Thyroid gland (tissue), 4 donors: Measurements from ENCODE around the gene MED16. TPM values are rescaled to one million over a fixed set of nuclear protein-coding genes. Genes with fewer than 3 reads are reported as not detected.
A peak's percentile ranks its signal among the peaks of the same experiment; 100 is the strongest.

Experiments used
- DNase-seq, 2 donors: peaks; one replicate each; pipeline ENCODE4 v3.0.0-alpha.2; 2019
- H3K27ac ChIP-seq, 3 donors: fragments of 200-600 bp; sonication (generic); 1 replicate in 2 of 3; 2 replicates in 1 of 3; pipeline ENCODE4 v1.5.1; 2016 to 2019; ENCODE audit warnings: mild to moderate bottlenecking in 1 of 3, moderate library complexity in 1 of 3
- H3K27me3 ChIP-seq: fragments of 200-600 bp; sonication (generic); one replicate; pipeline ENCODE4 v1.5.1; 2019
- H3K36me3 ChIP-seq, 2 donors: fragments of 200-600 bp; sonication (generic); one replicate each; pipeline ENCODE4 v1.5.1; 2016 to 2019
- H3K4me1 ChIP-seq, 2 donors: fragments of 200-600 bp; sonication (generic); one replicate each; pipeline ENCODE4 v1.5.1; 2017 to 2019
- H3K4me3 ChIP-seq, 3 donors: fragments of 200-600 bp; sonication (generic); replicated peaks in 1 of 3; 1 replicate in 2 of 3; 2 replicates in 1 of 3; pipeline ENCODE4 v1.5.1; 2016; ENCODE audit warnings: mild to moderate bottlenecking in 1 of 3
- H3K9me3 ChIP-seq: fragments of 200-600 bp; sonication (generic); one replicate; pipeline ENCODE4 v1.5.1; 2017
- POLR2A ChIP-seq, 2 donors: fragments of 450-650 bp; IDR thresholded peaks; one replicate each; pipeline ENCODE4 v1.6.1; 2017; ENCODE audit warnings: antibody characterized with exemption in 2 of 2, mild to moderate bottlenecking in 2 of 2, moderate library complexity in 1 of 2
- WGBS, 2 donors: methylation state at CpG; one replicate each; pipeline ENCODE4 v1.1.5; 2017; 5-methylcytosine and 5-hydroxymethylcytosine counted together
- intact Hi-C: fragments of 100-400 bp; cut with DNase I; formaldehyde crosslinking; loops from one replicate; pipeline ENCODE4 v1.15.1; 2023
- total RNA-seq, 4 donors: library from RNA; depleted of rRNA; stranded (reverse); fragments of >200 nt; gene quantifications; one replicate each; pipeline ENCODE4 v1.2.3, GENCODE V29; 2016
- TF ChIP-seq, protein P1 (sequence below), 6 experiments: fragments of 200-600 bp in 3 of 6; fragments of 450-650 bp in 3 of 6; sonication (generic) in 3 of 6; IDR thresholded peaks; one replicate each; pipeline ENCODE4 v1.5.1; 2016 to 2019; ENCODE audit warnings: antibody characterized with exemption in 6 of 6, mild to moderate bottlenecking in 2 of 6, inconsistent platforms in 1 of 6, moderate library complexity in 1 of 6

The MED16 gene
- total RNA-seq, 4 donors from 2014 or later, result 33.2 to 66.5 (median 54.3) TPM

- H3K27me3 ChIP-seq, result no peaks in the 10 kb centered on the region
- WGBS, 2 donors, result 81 to 88% methylated on average over 4 to 9 of the region's 12 CpGs
- intact Hi-C loops, result loop anchor here (10.0 kb wide), 1 partner anchor 307 kb away; the partner anchor contains the start of gene CBARP
- TF ChIP-seq, protein P1, sequence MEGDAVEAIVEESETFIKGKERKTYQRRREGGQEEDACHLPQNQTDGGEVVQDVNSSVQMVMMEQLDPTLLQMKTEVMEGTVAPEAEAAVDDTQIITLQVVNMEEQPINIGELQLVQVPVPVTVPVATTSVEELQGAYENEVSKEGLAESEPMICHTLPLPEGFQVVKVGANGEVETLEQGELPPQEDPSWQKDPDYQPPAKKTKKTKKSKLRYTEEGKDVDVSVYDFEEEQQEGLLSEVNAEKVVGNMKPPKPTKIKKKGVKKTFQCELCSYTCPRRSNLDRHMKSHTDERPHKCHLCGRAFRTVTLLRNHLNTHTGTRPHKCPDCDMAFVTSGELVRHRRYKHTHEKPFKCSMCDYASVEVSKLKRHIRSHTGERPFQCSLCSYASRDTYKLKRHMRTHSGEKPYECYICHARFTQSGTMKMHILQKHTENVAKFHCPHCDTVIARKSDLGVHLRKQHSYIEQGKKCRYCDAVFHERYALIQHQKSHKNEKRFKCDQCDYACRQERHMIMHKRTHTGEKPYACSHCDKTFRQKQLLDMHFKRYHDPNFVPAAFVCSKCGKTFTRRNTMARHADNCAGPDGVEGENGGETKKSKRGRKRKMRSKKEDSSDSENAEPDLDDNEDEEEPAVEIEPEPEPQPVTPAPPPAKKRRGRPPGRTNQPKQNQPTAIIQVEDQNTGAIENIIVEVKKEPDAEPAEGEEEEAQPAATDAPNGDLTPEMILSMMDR (IDR thresholded peaks at IDR 0.05), result no peak
- TF ChIP-seq POLR2A (IDR thresholded peaks at IDR 0.05), result no peak
- H3K27ac ChIP-seq, result peak overlapping the region in 2 of 3 donors; percentile 73 to 86
- H3K4me3 ChIP-seq, result peak overlapping the region in 1 of 3 donors; percentile 95
- no peak for DNase-seq
- H3K9me3 ChIP-seq, result no peaks in the 10 kb centered on the region
- H3K4me1 ChIP-seq, result peaks cover 6 to 17% of the 10 kb centered on the region in 2 donors
- H3K36me3 ChIP-seq, result no peaks in the 10 kb centered on the region
Measured at GRCh38 chr19:927780-928401, 34.9 kb upstream of the MED16 start.

GRCh38 chr19:927351-927779 lies 34.4 kb upstream of the MED16 start:
- DNase-seq, result no peak
- Histone ChIP-seq H3K27me3 (no peaks in the 10 kb centered on the region), H3K9me3 (no peaks in the 10 kb centered on the region), H3K4me1 (peaks cover 6 to 17% of the 10 kb centered on the region in 2 donors), H3K4me3 (peak overlapping the region in 1 of 3 donors; percentile 95), H3K36me3 (no peaks in the 10 kb centered on the region), H3K27ac (peak overlapping the region in 2 of 3 donors; percentile 73 to 86)
- WGBS, 2 donors, result 20 to 32% methylated on average over 1 to 8 of the region's 15 CpGs
- no peak for TF ChIP-seq POLR2A (IDR thresholded peaks at IDR 0.05)
- intact Hi-C loops, result loop anchor here (10.0 kb wide), 1 partner anchor 307 kb away; the partner anchor contains the start of gene CBARP

DNA sequence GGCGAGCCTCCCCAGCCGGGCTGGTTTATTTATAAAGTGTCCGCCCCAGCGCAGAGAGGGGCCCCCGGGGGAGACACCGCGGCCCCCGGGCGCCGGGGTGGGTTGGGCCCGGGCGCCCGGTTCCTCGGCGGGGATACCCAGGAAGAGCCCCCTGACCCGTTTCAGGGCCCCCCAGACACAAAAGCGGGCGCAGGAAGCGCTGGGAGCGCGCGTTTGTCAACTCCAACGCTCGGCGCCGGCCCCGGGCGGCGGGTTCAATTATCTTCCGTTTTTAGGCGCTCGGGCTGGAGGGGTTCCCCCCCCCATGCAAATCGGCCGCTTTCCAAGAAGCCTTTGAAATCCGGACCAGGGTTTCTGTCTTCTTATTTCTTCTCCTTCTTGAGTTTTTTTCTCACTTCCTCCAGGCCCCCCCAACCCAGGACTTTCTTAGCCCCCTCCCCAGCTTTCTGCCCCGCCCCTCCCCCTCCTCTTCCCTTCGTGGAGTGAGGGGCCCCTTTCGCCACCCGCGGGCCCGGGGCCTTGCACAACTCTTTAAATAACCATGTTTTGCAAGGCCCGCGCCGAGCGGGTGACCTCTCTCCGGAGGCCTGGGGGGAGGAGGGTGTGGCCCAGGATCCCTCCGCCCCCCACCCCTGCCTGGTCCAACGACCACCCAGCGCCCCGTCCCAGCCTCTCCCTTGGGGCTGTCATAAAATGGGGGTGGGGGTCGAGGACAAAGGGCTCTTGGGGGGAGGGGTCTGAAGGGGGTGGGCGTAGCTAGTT lies 33.8 kb upstream of the MED16 start:
- peak; percentile 53 to 55 for DNase-seq
- WGBS, 2 donors, result 0 to 1% methylated on average over 32 to 34 of the region's 52 CpGs
- intact Hi-C loops, result loop anchor here (10.0 kb wide), 1 partner anchor 308 kb away; the partner anchor contains the start of gene CBARP
- Histone ChIP-seq H3K4me1 (peaks cover 6 to 17% of the 10 kb centered on the region in 2 donors), H3K9me3 (no peaks in the 10 kb centered on the region), H3K4me3 (peak overlapping the region; percentile 39 to 95 (median 51)), H3K36me3 (no peaks in the 10 kb centered on the region), H3K27me3 (no peaks in the 10 kb centered on the region), H3K27ac (peak overlapping the region; percentile 49 to 86 (median 73))
- TF ChIP-seq POLR2A (IDR thresholded peaks at IDR 0.05), result no peak
- TF ChIP-seq, protein P1 (IDR thresholded peaks at IDR 0.05), result no peak

DNA sequence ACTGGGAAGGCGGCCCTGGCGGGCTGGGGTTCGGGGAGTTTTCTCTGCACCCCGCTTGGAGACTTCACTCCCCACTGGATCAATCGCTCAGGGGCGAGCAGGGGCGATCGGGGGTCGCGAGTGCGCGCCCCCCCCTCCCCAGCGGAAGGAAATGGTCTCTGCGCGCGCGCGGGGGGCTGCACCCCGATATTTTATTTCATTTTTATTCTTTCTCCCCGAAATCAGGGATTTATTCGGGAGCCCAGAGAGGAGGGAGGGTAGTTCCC lies 33.3 kb upstream of the MED16 start:
- WGBS, 2 donors, result 0 to 1% methylated on average over 17 to 21 of the region's 21 CpGs
- intact Hi-C loops, result loop anchor here (10.0 kb wide), 1 partner anchor 309 kb away; the partner anchor contains the start of gene CBARP
- Histone ChIP-seq H3K36me3 (no peaks in the 10 kb centered on the region), H3K9me3 (no peaks in the 10 kb centered on the region), H3K4me1 (peaks cover 6 to 17% of the 10 kb centered on the region in 2 donors), H3K27me3 (no peaks in the 10 kb centered on the region), H3K4me3 (peak overlapping the region; percentile 39 to 95 (median 51)), H3K27ac (peak overlapping the region; percentile 49 to 86 (median 73))
- TF ChIP-seq, protein P1 (IDR thresholded peaks at IDR 0.05), result no peak
- DNase-seq, result no peak

DNA sequence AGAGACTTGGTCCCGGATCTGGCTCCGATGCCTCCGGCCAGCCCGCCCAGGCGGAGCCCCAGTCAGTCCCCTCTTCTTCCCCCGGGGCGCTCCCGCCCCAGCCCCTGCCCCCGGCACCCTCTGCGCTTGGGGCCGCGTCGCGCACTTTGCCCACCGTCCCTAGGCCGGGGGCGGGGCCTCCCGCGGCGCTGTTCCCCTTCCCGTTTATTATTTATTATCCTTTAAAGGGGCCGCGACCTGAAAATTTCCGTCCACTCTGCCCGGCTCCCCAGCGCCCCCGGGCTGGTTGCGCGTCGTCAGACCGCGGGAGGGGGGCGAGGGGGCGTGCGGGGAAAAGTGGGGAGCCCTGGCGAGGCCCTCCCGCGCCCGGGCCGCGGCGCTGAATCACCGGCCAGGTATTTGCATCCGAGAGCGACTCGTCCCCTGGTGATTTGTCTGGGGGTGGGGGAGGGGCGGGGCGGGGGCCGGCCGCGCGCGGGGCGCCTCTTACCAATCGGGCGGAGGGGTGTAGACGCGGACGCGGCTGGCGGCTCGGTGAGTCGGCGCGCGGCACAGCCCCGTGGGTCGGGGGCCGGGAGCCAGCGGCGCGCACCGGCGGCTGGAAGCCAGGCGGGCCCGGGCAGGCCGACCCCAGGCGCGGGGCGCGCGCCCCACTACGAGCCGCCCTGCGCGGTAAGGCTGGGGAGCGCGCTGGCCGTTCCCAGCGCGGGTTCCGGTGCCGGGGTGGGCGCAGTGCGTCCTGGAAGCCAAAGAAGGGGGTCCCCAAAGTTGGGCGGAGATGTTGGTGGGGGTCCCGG lies 32.7 kb upstream of the MED16 start, which contains the start of gene ARID3A:
Gene ARID3A (plus strand): TSS at position 510 of the 797 bp plus-strand sequence. CDS start 3,494 bp downstream, outside the sequence.
- DNase-seq, result peak; percentile 78 to 81
- H3K4me3 ChIP-seq, result peak within 1 kb of the TSS; percentile 39 to 95 (median 51)
- WGBS, 2 donors, result 2% methylated on average over 23 of the region's 97 CpGs; no CpG with 5 or more reads in 1 of the 2 donors
- H3K4me1 ChIP-seq, result peaks cover 6 to 17% of the 10 kb centered on the region in 2 donors
- peaks cover 5% of the 10 kb centered on the region for H3K27me3 ChIP-seq
- peak within 1 kb of the TSS; percentile 49 to 86 (median 73) for H3K27ac ChIP-seq
- H3K36me3 ChIP-seq, result no peaks in the 10 kb centered on the region
- no peaks in the 10 kb centered on the region for H3K9me3 ChIP-seq
- TF ChIP-seq POLR2A (IDR thresholded peaks at IDR 0.05), result peak in 1 of 2 donors; percentile 39
- TF ChIP-seq, protein P1 (IDR thresholded peaks at IDR 0.05), result no peak
- intact Hi-C loops, result loop anchor here (10.0 kb wide), 1 partner anchor 309 kb away; the partner anchor contains the start of gene CBARP
